ENCODE results near the gene HM13. TPM values are rescaled to one million over a fixed set of nuclear protein-coding genes. Genes with fewer than 3 reads are reported as not detected.

HM13 gene
- total and polyA plus RNA-seq, 2 of the 4 experiments (the other 2 are of a cell fraction), result 53.2 to 203 TPM

- H3K36me3 ChIP-seq (ENCODE audit: control insufficient read depth, insufficient read depth, low read length), result no peaks in the 10 kb centered on the region
- no peak overlapping the region for H3K23ac ChIP-seq (ENCODE audit: low read depth, low read length)
- H2BK15ac ChIP-seq (ENCODE audit: low read depth, low read length), result no peak overlapping the region
- no peaks in the 10 kb centered on the region for H3K9me3 ChIP-seq (ENCODE audit: control insufficient read depth, insufficient read depth, low read length)
- no peak overlapping the region for H2BK120ac ChIP-seq (ENCODE audit: low read depth, low read length)
- no peak overlapping the region for H4K5ac ChIP-seq (ENCODE audit: low read depth, low read length)
- H2AK5ac ChIP-seq (ENCODE audit: low read depth, low read length), result no peak overlapping the region
- no peak overlapping the region for H2AFZ ChIP-seq (replicated peaks; ENCODE audit: low read length, poor library complexity)
- DNase-seq, result no peak
- no peak overlapping the region for H3K18ac ChIP-seq (ENCODE audit: low read depth, low read length)
- no peak overlapping the region for H2BK5ac ChIP-seq (ENCODE audit: low read depth, low read length, poor library complexity, severe bottlenecking)
- CTCF ChIA-PET, result interaction anchor here (0.8 kb wide), 1 partner anchor 53 kb away, joined by 3 read pairs; no protein-coding TSS in a partner anchor
- H3K4ac ChIP-seq (ENCODE audit: low read depth, low read length), result no peak overlapping the region
- peaks cover 5% of the 10 kb centered on the region for H3K4me1 ChIP-seq (ENCODE audit: control insufficient read depth, insufficient read depth, low read length)
- no peaks in the 10 kb centered on the region for H4K20me1 ChIP-seq (ENCODE audit: insufficient read depth, low read length)
- H4K91ac ChIP-seq (ENCODE audit: insufficient read depth, low read depth, low read length), result no peak overlapping the region
- no peaks in the 10 kb centered on the region for H3K27me3 ChIP-seq (ENCODE audit: control insufficient read depth, insufficient read depth, low read length)
- WGBS, 2 experiments (ENCODE audit: extremely low coverage in 2 of 2, insufficient read length in 1 of 2), result no CpG with 5 or more reads among the region's 8 CpGs
- no peak overlapping the region for H3K27ac ChIP-seq (ENCODE audit: insufficient read depth, low read length)
- no peak overlapping the region for H3K14ac ChIP-seq (replicated peaks; ENCODE audit: low read depth, low read length)
- POLR2A ChIA-PET (ENCODE audit: unreplicated experiment), result no interaction called here
- no peak overlapping the region for H3K56ac ChIP-seq (ENCODE audit: extremely low read depth, insufficient read depth, low read length)
- dilution Hi-C loops (cut with HindIII; ENCODE audit: low sequenced_read_pairs, unreplicated experiment) (no loop called here), in situ Hi-C loops (cut with MboI; ENCODE audit: low sequenced_read_pairs) (no loop called here), intact Hi-C loops (cut with micrococcal nuclease) (no loop called here)
- no peak overlapping the region for H3K4me2 ChIP-seq (ENCODE audit: low read depth, low read length)
- no TSS peak for BruUV-seq (replicated peaks)
- no peak overlapping the region for H2AK9ac ChIP-seq (replicated peaks; ENCODE audit: low read depth, low read length, poor library complexity)
- TF ChIP-seq MXI1 (IDR thresholded peaks at IDR 0.05; ENCODE audit: borderline replicate concordance, low read depth, low read length), result no peak
- TF ChIP-seq CEBPB (IDR thresholded peaks at IDR 0.05; ENCODE audit: low read depth, low read length), result no peak
- TF ChIP-seq POLR2A (IDR thresholded peaks at IDR 0.05; ENCODE audit: low read depth, low read length), result no peak
- TF ChIP-seq RAD21 (IDR thresholded peaks at IDR 0.05; ENCODE audit: low read length), result no peak
- TF ChIP-seq BHLHE40 (IDR thresholded peaks at IDR 0.05; ENCODE audit: low read depth, low read length), result no peak
- no peak overlapping the region for H3K9ac ChIP-seq (ENCODE audit: low read depth, low read length)
- H3K9me1 ChIP-seq (ENCODE audit: insufficient read depth, low read length), result no peaks in the 10 kb centered on the region
- H3K79me1 ChIP-seq (ENCODE audit: low read depth in 1 of 2, low read length in 2 of 2), result no peaks in the 10 kb centered on the region; a peak in 1 of 4 replicates
- ATAC-seq (ENCODE audit: low read depth), result no peak
- H2BK20ac ChIP-seq (ENCODE audit: low read depth, low read length), result no peak overlapping the region
- no peak overlapping the region for H4K8ac ChIP-seq (ENCODE audit: low read depth in 2 of 2, low read length in 2 of 2)
- no peak overlapping the region for H3K4me3 ChIP-seq (ENCODE audit: insufficient read depth, low read depth, low read length)
These were observed 101.2 kb downstream of the HM13 start for GRCh38 chr20:31615416-31615815.

Data from IMR-90 (cell line).